Testis (tissue), 2 donors: ENCODE data around the gene MRM2.

Source experiments
- CTCF ChIP-seq, 3 experiments: fragments of 450-650 bp in 2 of 3; fragments of 200-600 bp in 1 of 3; sonication (generic) in 1 of 3; IDR thresholded peaks; one replicate each; pipeline ENCODE4 v1.5.1; 2016 to 2019; ENCODE audit warnings: antibody characterized with exemption in 3 of 3, mild to moderate bottlenecking in 2 of 3, moderate library complexity in 1 of 3
- POLR2A ChIP-seq: fragments of 450-650 bp; IDR thresholded peaks from one replicate; pipeline ENCODE4 v1.6.1; 2017; ENCODE audit warnings: antibody characterized with exemption, mild to moderate bottlenecking, moderate library complexity

GRCh38 chr7:2185715-2186114, 56.3 kb downstream of the MRM2 start:
- no peak for TF ChIP-seq CTCF (IDR thresholded peaks at IDR 0.05)
- no peak for TF ChIP-seq POLR2A
